Measurements from ENCODE around the gene PPP1CB.
"Not testable (repeated sequence)": the region's sequence is repeated elsewhere in the genome, so short reads cannot be mapped to it uniquely, and the experiment has no call there.

PPP1CB gene

DNA sequence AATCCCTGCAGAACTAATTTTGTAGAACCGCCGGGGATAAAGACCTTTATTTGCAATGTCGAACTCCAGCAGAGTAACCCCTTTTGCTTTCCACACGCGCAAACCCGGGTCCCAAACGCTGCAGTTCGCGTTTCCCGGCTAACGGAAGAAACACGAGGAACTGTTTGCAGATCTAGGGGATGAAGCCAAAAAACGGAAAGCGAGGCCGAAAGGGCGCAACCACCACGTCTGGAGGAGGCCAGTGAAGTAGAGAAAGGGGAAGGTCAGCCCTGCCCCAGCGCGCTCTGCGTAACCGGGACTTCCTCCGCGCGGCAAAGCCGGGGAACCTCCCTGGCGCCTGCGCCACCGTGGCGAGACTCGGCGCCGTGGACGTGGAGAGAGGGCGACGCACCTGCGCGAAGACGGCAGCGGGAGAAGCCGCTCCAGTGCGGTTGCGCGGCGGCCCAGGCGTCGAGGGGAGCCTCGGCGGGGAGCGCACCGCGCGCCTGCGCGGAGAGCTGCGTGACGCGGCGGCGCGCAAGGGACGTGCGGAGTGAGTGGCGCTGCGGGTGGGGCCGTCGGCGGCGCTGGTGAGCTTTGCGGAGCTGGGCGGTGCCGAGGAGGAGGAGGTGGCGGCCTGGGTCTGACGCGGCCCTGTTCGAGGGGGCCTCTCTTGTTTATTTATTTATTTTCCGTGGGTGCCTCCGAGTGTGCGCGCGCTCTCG, at the start of gene PPP1CB:
PPP1CB (plus strand) TSS at position 579 of the 704 bp plus-strand sequence. CDS start 295 bp downstream, outside the sequence.
- peak; percentile 98 for DNase-seq

DNA sequence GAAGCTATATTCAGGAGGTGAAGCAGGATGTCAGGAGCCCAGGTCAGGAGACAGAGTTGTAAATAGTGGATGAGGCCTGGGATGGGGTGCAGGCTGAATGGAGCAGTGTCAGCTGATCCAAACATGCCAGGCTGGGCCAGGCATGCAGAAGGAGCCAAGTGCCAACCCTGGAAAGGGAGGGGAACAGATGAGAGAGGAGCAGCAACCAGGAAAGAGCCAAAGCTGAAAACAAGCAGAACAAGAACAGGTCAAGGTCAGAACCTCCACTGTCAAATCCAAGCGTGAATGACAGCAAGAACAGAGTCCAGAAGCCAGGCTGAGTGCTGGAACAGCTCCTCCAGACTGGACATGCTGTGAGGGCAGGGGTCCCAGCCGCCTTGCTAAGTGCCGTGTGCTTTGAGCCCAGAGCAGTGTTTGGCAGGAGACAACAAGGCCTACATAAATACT, 49.2 kb upstream of the PPP1CB start:
- no peak for DNase-seq

DNA sequence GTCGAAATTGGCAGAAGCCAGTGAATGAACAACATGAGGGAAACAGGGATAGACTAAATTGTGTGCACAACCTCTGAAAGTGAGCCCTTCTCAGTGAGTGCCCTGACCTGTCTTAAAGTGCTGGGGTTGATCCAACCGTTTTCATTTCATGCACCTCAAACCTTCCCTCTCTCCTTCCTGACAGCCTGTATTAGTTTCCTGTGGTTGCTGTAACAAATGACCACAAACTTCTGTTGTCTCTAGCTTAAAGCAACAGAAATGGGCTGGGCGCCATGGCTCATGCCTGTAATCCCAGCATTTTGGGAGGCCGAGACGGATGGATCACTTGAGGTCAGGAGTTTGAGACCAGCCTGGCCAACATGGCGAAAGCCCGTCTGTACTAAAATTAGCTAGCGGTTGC, 48.8 kb upstream of the PPP1CB start:
- no peak for DNase-seq

DNA sequence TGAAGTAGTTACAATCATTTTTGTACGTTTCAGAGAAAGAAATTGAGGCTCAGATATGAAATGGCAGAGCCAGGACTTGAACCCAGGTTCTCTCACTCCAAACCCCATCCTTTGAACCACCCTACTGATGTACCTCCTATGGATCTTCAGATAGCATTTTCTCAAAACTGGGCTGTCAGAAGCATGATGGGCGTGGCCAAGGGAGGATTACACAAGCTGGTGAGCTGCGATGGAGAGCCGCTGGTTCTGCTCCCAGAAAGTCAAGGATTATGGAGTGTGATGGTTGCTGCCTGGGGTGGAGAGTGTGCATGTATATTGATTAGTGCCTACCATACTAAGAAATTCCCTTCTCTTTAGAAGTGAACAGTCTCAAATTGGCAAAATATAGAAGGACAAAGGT, 47.0 kb upstream of the PPP1CB start:
- DNase-seq = no peak

DNA sequence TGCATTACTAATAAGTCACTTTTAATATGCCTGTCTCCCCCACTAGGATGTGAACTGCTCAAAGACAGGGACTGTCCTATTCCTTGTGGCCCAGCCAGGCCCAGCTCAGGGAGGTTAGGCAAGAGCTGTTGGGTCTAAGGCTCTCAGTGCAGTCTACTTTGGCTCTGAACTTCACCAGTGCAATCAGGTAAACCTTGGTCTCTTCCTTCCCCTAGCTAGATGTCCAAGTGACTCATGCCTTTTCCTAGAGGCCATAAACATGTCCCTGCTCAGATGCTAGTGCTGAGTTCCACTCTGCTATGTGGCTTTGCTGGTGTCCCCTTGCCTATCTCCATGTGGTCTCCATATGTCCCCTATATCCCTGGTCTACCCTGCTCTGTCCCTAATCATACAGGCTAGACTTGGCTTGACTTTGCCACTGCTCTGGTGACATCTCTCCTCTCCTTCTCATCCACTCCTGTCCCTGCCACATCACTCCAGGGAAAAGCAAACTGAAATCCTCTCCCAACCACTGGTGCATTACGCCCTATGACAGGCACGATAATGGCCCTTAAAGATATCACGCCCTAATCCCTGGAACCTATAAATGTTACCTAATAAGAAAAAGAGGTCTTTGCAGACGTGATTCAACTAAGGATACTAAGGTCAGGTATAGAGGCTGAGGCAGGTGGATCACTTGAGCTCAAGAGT, 45.7 kb upstream of the PPP1CB start:
- DNase-seq = no peak

DNA sequence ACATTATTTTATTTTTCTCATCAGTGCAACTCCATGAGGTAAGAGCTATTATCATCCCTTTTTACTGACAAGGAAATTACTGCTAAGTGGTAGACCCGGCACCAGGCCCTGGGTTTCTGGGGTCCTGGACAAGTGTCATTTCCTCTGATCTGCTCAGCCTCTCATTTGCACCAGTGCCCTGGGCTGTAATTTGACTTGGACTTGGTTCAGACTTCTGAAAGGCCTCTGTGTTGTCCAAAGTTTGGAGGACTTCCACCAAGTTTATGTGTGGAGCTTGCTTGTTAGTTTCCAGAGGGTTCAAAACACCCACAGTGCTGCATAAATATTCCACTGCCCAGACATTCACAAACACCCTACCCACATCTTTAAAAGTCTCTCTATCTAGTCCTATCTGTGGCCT, 44.0 kb upstream of the PPP1CB start:
- no peak for DNase-seq

DNA sequence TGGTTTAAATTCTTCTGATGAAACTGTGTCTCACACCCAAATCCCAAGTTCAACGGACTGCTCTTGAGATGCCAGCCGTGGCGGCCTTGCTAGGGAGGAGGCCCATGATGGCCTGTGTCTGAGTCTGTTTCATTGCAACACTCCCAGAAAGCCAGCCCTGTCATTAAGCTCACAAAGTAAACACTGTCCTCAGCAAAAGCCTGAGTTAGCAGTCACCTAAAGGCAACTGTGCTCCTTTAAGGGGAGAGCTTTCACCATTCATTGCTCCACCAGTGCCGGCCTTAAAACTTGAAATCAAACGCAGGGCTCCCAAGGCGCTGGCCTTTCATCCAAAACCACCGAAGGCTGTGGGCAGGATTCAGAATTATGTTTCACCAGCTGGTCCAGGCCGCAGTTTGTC, 42.5 kb upstream of the PPP1CB start:
- DNase-seq = no peak

DNA sequence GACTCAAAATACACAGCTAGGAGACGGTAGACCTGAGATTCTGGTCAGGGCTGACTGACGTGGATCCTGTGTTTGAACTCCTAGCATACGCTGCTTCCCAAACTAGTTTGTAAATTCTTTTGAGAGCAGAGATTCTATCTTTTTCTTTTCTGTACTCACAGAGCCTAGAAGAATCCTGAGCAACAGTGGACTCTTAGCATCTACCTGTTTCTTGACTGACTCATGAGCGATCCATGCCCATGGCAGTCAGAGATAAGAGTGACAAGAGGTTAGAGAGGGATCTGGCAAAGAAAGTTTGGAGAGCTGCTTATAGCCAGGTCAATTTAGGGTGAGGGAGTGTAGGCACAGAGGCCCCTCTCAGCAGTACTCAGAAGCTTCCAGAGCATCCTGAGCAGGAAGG, 41.1 kb upstream of the PPP1CB start:
- no peak for DNase-seq

DNA sequence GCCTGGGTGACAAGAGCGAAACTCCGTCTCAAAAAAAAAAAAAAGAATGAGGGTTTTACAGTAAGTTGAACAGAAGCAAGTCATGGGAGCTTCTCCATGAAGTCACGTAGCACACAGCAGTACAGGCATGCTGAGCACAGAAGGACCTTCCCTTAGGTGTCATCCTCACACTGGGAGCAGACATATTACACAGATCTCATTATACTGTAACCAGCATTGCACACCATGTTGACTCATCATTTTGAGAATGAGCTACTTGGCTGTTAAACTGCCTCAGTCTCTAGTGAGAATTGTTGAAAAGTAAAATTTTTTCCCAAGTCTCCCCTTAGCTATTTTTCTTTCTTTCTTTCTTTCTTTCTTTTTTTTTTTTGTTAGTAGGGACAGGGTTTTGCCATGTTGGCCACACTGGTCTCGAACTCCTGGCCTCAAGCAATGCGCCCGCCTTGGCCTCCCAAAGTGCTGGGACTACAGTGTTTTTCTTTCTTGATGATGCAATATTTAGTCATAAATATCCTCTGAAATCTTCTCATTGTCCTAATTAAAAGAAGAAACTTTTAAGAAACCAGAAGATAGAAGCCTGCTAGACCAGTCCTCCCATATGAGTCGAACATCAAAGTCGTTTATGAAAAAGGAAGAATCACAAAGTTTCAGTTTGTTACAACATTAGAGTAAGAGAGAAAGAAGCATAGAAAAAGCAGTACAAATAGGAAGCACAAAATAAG, 37.9 kb upstream of the PPP1CB start:
- DNase-seq = peak; percentile 78

DNA sequence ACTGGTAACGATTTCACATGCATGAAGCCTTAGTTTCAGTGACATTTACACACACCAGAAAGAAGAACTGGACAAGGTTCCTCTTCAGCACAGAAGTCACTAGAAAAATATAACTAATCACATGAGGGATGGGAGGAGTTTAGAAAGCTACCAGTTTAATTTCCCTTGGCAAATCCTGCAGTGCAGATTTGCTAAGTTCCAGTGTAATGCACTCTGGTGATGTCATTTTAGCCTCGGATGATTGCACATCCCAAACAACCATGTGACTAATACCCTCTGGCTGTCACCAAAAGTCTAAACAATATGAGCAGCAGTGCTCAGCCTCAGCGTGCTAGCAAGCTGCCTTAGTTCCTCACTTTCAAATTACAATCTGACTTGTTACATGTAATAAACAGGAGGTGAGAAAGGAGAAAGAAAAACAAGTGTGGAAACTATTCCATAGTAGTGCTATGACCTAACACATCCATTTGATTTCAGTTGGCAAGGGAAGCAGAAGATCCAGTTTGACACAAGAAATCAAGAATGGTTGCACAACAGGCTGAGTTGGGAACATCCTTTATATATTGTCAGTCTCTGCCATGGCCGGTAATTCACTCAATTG, 35.3 kb upstream of the PPP1CB start:
- peak; percentile 97 for DNase-seq

DNA sequence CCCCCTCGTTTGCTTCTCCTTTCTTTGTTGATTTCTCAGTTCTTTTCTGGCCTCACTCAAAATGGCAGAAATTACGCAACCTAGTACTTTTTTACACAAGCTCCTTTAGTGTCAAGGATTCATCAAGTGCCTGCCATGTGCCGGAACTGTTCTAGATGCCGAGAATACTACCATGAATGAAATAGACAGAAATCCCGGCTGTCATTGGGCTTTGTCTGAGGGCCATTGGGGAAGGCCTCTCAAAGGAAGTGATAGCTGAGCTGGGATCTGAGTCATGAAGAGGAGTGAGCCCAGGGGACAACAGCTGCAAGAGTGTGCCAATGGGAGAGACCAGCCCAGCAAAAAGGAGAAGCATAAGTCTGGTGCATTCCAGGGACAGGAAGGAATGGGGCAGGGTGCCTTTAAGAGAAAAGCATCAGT, 34.3 kb upstream of the PPP1CB start:
- peak; percentile 98 for DNase-seq

DNA sequence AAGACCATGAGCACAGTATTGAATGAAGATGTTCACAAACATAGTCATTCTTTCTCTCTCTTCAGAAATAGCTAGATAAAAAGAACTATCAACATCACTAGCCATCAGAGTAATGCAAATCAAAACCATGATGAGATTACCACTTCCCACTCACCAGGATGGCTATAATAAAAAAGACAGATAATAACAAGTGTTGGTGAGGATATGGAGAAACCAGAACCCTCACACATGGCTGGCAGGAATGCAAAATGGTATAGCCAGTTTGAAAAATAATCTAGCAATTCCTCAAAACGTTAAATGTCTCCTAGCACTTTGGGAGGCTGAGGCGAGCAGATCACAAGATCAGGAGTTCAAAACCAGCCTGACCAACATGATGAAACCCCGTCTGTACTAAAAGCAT, 31.3 kb upstream of the PPP1CB start:
- DNase-seq = no peak

DNA sequence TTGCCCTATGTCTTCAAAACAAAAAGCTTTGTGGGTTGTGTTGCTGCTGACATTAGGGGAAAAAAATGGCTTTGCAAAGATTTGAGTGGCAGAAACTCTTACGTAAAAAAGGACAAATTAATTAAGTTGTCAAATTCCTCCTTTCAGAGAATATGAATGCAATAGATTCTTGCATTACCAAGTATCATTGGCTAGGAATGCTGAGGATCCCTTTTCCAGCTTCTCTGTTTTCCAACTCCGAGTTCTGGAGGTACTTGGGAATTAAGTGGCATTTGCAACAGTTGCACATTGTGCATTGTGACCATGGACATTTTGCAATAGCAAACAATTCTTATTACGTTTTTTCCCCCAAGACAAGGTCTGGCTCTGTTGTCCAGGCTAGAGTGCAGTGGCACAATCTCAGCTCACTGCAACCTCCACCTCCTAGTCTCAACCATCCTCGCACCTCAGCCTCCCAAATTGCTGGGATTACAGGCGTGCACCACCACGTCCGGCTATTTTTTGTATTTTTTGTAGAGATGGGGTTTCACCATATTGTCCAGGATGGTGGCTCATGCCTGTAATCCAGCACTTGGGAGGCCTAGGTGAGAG, 29.9 kb upstream of the PPP1CB start:
- no peak for DNase-seq

DNA sequence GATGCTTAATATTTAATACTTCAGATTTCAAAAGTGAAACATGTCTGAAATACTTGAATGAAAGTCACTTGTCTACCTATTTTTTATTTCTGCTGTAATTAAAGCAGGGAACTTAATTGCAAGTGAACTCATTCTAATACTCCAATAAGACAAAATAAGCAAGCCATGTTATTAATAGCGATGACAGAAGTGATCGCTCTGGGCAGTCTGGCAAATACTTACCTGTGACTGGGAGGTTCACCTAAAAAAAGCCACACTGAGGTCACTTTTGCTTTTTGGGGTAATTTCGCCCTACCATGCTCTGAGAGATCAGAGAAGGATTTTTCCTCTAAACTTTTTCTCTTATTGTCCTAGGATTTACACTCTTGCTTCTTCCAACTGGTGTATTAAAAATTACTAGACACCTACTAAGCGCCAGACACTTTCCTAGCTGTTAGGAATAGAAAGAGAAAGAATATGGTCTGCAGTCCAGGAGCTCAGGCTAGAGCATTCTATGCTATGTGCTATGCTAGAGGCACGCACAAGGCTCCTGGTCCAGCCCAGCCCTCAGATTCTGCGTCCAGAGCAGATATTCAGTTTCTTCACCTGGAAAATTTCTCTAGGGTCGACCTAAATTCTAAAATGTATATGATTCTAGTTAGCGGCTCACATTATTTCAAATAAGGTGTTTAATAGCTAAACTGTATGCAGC, 26.5 kb upstream of the PPP1CB start:
- no peak for DNase-seq

DNA sequence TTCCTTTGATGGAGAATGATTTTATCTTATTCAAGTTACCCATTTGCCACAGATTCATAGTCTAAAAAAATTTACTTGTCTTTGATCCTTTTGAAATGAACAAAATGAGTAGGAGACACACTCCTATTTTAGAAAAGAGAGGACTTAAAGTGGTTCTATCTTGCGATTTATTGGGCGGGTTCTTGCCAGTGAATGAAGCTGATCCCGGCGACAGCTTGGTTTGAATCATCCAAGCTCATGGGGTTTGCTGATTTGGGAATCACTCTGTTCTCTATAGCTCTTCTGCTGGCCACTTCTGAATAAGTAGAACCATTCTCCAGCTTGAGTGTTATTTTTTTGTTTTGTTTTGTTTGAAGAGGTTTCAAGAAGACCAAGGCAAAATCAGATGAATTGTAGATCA, 25.5 kb upstream of the PPP1CB start:
- DNase-seq = no peak

DNA sequence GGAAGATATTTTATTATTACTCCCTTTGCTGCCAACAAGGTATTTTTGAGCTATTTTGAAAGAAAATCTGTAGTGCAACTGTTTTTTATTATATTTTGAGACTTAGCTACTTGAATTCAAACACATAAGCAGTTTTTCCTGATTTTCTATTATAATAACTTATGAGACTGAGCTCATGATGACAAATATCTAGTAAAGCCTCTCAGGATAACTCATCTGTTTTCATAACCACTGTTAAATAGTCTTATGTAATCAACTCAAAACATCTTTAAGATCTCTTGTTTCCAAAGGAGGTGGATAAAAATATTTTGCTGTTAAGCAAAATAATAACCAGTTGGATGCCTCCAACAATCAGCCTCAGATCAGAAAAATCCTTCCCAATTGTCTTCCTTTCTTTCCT, 21.9 kb upstream of the PPP1CB start:
- no peak for DNase-seq

DNA sequence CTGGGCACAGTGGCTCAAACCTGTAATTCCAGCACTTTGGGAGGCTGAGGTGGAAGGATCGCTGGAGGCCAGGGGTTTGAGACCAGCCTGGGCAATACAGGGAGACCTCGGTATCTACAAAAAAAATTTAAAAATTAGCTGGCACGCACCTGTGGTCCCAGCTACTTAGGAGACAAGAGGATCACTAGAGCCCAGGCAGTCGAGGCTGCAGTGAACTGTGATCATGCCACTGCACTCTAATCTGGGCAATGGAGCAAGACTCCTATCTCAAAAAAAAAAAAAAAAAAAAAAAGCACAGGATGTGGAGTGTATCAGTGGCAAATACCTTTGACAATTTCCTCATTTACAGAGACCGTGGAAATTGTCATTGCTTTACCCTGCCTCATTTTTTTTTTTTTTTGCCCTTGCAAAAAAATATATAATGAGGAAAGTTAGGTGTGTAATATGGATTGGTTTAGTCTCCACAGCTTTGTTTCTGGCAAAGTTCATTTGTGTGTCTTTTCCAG, 20.9 kb upstream of the PPP1CB start:
- no peak for DNase-seq

DNA sequence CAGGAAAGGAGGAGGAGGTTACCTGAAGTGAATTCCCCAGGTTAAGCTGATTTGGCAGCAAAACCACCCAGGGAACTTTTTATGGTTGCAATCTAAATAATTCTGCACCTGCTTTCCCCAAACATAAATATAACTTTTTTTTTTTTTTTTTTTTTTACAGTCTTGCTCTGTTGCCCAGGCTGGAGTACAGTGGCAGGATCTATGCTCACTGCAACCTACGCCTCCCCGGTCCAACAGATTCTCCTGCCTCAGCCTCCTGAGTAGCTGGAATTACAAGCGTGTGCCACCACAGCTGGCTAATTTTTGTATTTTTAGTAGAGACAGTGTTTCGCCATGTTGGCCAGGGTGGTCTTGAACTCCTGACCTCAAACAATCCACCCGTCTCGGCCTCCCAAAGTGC, 16.1 kb upstream of the PPP1CB start:
- DNase-seq = no peak

DNA sequence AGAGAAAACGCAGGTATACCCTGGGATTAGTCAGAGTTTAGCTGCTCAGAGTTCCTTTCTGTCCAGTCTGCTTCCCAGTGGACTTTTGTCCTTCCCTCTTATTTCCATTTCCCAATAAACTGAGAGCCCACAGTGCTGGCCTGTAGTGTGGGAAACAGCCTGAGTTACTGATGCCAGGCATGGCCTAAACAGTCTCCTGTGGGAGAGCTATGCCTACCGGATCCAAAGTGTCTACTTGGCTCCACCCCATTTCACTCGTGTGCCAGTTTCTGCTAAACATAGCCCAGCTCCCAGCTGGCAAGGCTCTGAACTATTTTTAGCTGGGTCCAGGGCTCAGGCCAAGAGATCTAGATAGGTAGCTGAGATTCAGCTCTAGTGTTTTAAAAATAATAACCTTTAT, 15.6 kb upstream of the PPP1CB start:
- no peak for DNase-seq

DNA sequence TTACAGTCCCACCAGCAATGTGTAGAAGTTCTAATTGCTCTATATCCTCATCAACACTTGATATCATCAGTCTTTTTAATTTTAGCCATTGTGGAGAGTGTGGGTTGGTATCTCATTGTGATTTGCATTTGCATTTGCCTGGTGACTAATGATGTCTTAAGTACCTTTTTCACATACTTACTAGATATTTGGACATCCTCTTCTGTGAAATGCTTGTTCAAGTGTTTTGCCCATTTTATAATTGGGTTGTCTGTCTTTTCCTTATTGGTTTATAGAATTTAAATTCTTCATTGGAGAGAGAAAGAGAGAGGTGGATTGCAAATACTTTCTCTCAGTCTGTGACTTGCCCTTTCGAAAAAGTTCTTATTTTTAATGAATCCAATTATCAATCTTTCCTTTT, 14.0 kb upstream of the PPP1CB start:
- DNase-seq = no peak

DNA sequence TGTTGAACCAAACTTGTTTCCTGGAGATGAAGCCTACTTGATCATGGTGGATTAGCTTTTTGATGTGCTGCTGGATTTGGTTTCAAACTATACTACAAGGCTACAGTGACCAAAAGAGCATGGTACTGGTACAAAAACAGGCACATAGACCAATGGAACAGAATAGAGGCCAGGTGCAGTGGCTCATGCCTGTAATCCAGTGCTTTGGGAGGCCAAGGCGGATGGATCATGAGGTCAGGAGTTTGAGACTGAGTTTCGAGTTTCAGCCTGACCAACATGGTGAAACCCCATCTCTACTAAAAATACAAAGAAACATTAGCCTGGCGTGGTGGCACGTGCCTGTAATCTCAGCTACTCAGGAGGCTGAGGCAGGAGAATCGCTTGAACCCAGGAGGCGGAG, 9.0 kb upstream of the PPP1CB start:
- not testable (repeated sequence) for DNase-seq

DNA sequence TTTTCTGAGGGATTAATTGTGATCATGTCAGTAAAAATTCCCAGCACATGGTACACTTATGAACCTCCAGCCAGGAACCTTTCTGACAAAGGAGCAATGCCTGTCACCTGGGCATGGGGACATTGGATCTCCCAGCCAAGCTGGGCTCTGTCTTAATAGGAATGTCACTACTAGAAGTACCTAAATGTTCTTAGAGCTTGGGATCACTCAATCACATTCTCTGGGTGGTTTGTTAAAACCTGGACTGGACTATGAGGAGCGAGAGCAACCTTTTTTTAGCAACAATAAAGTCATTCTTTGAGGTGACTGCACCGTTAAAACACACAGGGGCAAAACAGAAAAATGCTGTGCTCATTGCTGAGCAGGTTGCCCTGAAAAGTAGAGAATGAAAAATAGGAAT, 6.4 kb upstream of the PPP1CB start:
- no peak for DNase-seq
